Thoracic aorta (tissue), 2 donors: Measurements from ENCODE around the gene PDE4B. TPM values are rescaled to one million over a fixed set of nuclear protein-coding genes. Genes with fewer than 3 reads are reported as not detected.

ENCODE experiments used
- ATAC-seq: fragments of 150-250 bp; one replicate; pipeline ENCODE4 v1.8.0; 2017; ENCODE audit warnings: low read depth; ENCODE audit not compliant: insufficient number of reproducible peaks, low FRiP score
- DNase-seq: peaks from one replicate; pipeline ENCODE4 v3.0.0-alpha.2; 2020; ENCODE audit warnings: low spot score
- H3K27ac ChIP-seq, 2 donors: fragments of 200-600 bp; sonication (generic); 1 replicate in 1 of 2; 2 replicates in 1 of 2; pipeline ENCODE4 v1.5.1; 2016; ENCODE audit warnings: mild to moderate bottlenecking in 2 of 2, moderate library complexity in 2 of 2
- H3K27me3 ChIP-seq: fragments of 200-600 bp; sonication (generic); replicated peaks from 2 replicates; pipeline ENCODE4 v1.6.0; 2016; ENCODE audit warnings: mild to moderate bottlenecking; ENCODE audit not compliant: insufficient read depth
- H3K36me3 ChIP-seq: fragments of 200-600 bp; sonication (generic); one replicate; pipeline ENCODE4 v1.5.1; 2016
- H3K4me1 ChIP-seq, 2 donors: fragments of 200-600 bp; sonication (generic); 1 replicate in 1 of 2; 2 replicates in 1 of 2; pipeline versions ENCODE4 v1.5.1 to v1.6.0; 2016; ENCODE audit warnings: low read depth in 2 of 2, mild to moderate bottlenecking in 1 of 2; ENCODE audit not compliant: control insufficient read depth in 1 of 2
- H3K4me3 ChIP-seq: fragments of 200-600 bp; sonication (generic); 2 replicates; pipeline ENCODE4 v1.5.1; 2016; ENCODE audit warnings: mild to moderate bottlenecking
- H3K9me3 ChIP-seq: fragments of 200-600 bp; sonication (generic); 2 replicates; pipeline ENCODE4 v1.5.1; 2016
- total RNA-seq, 2 donors: library from RNA; depleted of rRNA; stranded (reverse); fragments of >200 nt; gene quantifications; one replicate each; pipeline versions ENCODE4 v1.1.0 to v1.2.3, GENCODE V29; 2016
- TF ChIP-seq, protein P1 (sequence below): fragments of 200-600 bp; sonication (generic); IDR thresholded peaks from one replicate; pipeline ENCODE4 v1.5.1; 2019; ENCODE audit warnings: antibody characterized with exemption

Gene PDE4B
- total RNA-seq, 2 donors from 2014 or later = 29.0 to 42.4 TPM

DNA sequence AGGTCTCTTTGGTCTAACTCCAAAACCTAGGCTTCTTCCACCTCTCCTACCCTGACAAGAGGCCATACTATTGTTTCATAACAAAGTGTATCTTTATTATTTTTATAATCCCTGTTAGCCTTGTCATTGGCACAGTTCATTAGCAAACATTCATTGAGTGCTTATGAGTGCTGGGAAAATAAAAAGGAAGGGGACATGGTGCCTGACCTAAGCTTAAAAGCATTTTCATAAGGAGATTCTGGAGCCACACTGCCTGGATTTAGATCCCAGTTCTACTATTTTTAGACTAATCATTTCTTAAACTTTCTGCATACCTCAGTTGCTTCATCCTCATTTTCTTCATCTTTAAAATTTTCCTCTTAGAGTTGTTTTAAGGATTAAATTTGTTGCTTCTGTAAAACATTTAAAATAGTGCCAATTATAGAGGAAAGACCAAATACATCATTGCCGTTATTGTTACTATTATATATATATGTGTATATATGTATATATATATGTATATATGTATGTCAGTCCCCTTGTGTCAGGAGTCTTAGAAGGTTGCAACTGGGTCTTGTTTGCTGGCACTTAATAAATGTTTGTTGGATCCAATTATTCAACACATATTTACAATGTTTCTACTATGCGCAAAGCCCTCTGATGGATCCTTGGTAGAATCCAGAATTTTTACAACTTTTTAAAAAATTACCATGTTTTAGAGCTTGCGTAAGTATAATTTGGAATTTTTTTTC lies 490.4 kb downstream of the PDE4B start:
- no peak for ATAC-seq
- peak overlapping the region; percentile 11 to 50 for H3K27ac ChIP-seq
- TF ChIP-seq, protein P1, sequence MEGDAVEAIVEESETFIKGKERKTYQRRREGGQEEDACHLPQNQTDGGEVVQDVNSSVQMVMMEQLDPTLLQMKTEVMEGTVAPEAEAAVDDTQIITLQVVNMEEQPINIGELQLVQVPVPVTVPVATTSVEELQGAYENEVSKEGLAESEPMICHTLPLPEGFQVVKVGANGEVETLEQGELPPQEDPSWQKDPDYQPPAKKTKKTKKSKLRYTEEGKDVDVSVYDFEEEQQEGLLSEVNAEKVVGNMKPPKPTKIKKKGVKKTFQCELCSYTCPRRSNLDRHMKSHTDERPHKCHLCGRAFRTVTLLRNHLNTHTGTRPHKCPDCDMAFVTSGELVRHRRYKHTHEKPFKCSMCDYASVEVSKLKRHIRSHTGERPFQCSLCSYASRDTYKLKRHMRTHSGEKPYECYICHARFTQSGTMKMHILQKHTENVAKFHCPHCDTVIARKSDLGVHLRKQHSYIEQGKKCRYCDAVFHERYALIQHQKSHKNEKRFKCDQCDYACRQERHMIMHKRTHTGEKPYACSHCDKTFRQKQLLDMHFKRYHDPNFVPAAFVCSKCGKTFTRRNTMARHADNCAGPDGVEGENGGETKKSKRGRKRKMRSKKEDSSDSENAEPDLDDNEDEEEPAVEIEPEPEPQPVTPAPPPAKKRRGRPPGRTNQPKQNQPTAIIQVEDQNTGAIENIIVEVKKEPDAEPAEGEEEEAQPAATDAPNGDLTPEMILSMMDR = no peak

DNA sequence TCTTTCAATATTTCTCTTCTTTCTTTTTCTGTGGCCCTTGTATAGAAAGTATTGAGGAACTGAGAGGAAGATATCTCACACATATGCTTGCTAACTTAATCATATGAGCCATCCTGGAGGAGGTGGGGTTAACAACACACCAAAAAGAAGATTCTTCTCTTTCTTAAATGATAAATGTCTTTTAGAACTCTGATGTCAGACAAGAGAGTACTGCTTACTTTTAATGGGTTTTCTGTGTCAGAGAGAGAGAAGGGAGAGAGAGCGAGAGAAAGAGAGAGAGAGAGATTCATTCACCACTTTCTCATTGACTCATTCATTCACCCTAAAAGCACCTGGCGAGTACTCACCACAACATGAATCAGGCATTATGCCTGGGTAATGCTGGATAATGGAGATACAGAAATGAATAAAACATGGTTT lies 490.9 kb downstream of the PDE4B start:
- Histone ChIP-seq H3K4me3 (no peak overlapping the region), H3K9me3 (no peaks in the 10 kb centered on the region), H3K27me3 (no peaks in the 10 kb centered on the region), H3K27ac (no peak overlapping the region), H3K36me3 (no peaks in the 10 kb centered on the region), H3K4me1 (peaks cover 8 to 38% of the 10 kb centered on the region in 2 donors)
- no peak for ATAC-seq
- TF ChIP-seq, protein P1 = no peak
- no peak for DNase-seq

More for the DNA sequence above, 490.4 kb downstream of the PDE4B start:
- H3K27me3 ChIP-seq = no peaks in the 10 kb centered on the region
- DNase-seq = no peak
- H3K36me3 ChIP-seq = no peaks in the 10 kb centered on the region
- no peaks in the 10 kb centered on the region for H3K9me3 ChIP-seq
- H3K4me1 ChIP-seq = peaks cover 14 to 44% of the 10 kb centered on the region in 2 donors
- no peak overlapping the region for H3K4me3 ChIP-seq

DNA sequence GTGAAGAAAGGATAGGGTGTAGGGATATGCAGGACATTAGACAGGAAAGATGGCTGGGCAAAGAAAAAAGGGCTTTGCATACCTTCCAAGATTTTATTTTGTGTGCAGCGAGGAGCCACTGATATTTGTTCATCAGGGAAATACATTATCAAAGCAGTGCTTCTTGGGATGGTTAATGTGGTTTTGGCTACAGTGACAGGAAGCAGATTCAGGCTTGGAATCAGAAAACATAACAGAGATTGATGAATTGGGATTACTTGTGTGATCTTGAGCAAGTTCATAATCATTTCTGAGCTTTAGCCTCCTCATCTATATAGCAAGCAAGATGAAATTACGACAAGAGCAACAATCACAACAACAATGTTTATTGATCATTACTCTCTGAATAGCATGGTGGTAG lies 492.1 kb downstream of the PDE4B start:
- Histone ChIP-seq H3K4me1 (peaks cover 8 to 33% of the 10 kb centered on the region in 2 donors), H3K4me3 (no peak overlapping the region), H3K36me3 (no peaks in the 10 kb centered on the region), H3K27me3 (no peaks in the 10 kb centered on the region), H3K9me3 (no peaks in the 10 kb centered on the region), H3K27ac (no peak overlapping the region)
- ATAC-seq (no peak), DNase-seq (no peak)
- TF ChIP-seq, protein P1 = no peak

DNA sequence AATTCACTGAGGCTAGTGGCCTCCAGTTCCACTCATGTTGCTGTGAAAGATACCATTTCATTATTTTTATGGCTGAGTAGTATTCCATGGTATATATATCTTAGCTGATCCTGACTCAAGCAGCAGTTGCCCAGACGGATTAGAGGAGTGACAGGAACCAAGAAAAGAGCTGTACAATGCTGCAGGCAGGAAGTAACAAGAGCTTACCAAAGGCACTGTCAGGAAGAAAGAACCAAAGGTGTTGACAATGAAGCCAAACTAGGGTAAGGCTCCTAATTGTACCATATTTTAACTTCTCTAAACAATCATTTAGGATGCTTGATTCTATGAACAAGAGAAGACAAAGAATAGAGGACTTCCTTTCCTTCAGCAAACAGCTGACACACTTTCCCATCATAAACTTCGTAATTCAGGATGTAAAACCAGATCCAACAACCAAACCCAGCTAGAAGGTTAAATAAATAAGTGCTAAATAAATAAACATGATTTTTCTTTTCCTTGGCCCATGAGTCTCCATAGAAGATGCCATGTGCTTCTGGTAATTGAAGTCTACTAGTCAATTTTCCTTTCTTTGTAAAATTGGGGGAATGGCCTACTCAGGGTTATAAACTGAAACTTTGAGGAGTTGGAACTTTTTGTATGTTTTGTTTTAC lies 493.0 kb downstream of the PDE4B start:
- no peaks in the 10 kb centered on the region for H3K36me3 ChIP-seq
- H3K9me3 ChIP-seq = no peaks in the 10 kb centered on the region
- ATAC-seq (no peak), DNase-seq (no peak)
- peaks cover 8 to 28% of the 10 kb centered on the region in 2 donors for H3K4me1 ChIP-seq
- TF ChIP-seq, protein P1 = no peak
- no peaks in the 10 kb centered on the region for H3K27me3 ChIP-seq
- H3K27ac ChIP-seq = no peak overlapping the region
- no peak overlapping the region for H3K4me3 ChIP-seq

DNA sequence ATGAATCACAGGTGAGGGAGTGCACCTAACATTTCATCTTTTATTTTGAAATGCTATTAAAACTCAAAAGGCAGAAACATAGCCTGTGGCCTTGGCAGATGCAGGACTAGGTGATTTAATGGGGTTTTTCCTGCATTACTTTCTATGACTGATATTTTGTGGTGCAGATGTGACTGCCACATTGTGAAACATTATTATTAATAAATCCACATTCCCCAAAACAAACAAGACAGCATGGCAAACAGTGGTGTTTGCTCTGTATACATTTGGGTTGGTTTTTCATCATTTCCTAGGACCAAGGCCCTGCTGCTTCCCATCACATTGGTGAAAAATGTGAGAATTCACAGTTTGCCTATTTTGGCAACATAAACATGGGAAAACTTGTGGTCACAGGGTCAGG lies 493.6 kb downstream of the PDE4B start:
- Histone ChIP-seq H3K4me3 (no peak overlapping the region), H3K36me3 (no peaks in the 10 kb centered on the region), H3K9me3 (no peaks in the 10 kb centered on the region), H3K27ac (no peak overlapping the region), H3K27me3 (no peaks in the 10 kb centered on the region), H3K4me1 (peaks cover 8 to 23% of the 10 kb centered on the region in 2 donors)
- DNase-seq (no peak), ATAC-seq (no peak)
- TF ChIP-seq, protein P1 = no peak
